GM19395 (cell line): Measurements from ENCODE around the gene CCDC61.

Experiments
- ATAC-seq: cut with Tn5 transposase; IDR thresholded peaks from one replicate; pipeline ENCODE4 v1.9.1; 2021; ENCODE audit warnings: mild to moderate bottlenecking, moderate library complexity; ENCODE audit not compliant: unreplicated experiment

The CCDC61 gene

GRCh38 chr19:46036744-46037128, 41.5 kb downstream of the CCDC61 start:
- ATAC-seq, result no peak

GRCh38 chr19:46040125-46040524, 44.9 kb downstream of the CCDC61 start:
- no peak for ATAC-seq

GRCh38 chr19:46040952-46041500, 45.8 kb downstream of the CCDC61 start, which contains the start of gene IGFL4:
Gene IGFL4 (minus strand): TSS chr19:46041002. CDS start chr19:46040962, 40 bp downstream.
- ATAC-seq, result no peak

- no peak for ATAC-seq
These were observed 47.1 kb downstream of the CCDC61 start for GRCh38 chr19:46042252-46042883.

GRCh38 chr19:46043519-46043918, 48.3 kb downstream of the CCDC61 start:
- no peak for ATAC-seq

GRCh38 chr19:46049597-46049996, 54.3 kb downstream of the CCDC61 start:
- ATAC-seq, result no peak

- no peak for ATAC-seq
These were observed 57.6 kb downstream of the CCDC61 start for GRCh38 chr19:46052896-46053295.

GRCh38 chr19:46056536-46056935, 61.3 kb downstream of the CCDC61 start:
- no peak for ATAC-seq

- no peak for ATAC-seq
These were observed 63.5 kb downstream of the CCDC61 start for GRCh38 chr19:46058778-46059177.

GRCh38 chr19:46060012-46060411, 64.7 kb downstream of the CCDC61 start:
- no peak for ATAC-seq

- ATAC-seq, result no peak
These were observed 67.9 kb downstream of the CCDC61 start for GRCh38 chr19:46063201-46063600.

GRCh38 chr19:46065486-46066071, 70.3 kb downstream of the CCDC61 start:
- ATAC-seq, result no peak

GRCh38 chr19:46066471-46066870, 71.2 kb downstream of the CCDC61 start:
- no peak for ATAC-seq

GRCh38 chr19:46067691-46068090, 72.4 kb downstream of the CCDC61 start:
- no peak for ATAC-seq
